Keratinocyte (primary cell): Measurements from ENCODE around the gene POFUT2. TPM values are rescaled to one million over a fixed set of nuclear protein-coding genes. Genes with fewer than 3 reads are reported as not detected.

Source experiments
- DNase-seq: peaks from one replicate; pipeline ENCODE4 v3.0.0-alpha.2; 2011; ENCODE audit warnings: low read depth, missing footprints, low spot score
- FAIRE-seq: peaks from 2 replicates; lab custom pipeline; 2011; peaks lifted over from hg19 to GRCh38; lab: Jason Lieb, UNC
- H2AFZ ChIP-seq: 2 replicates; pipeline ENCODE4 v1.6.0; 2012; ENCODE audit warnings: low read length, control low read depth, inconsistent platforms; ENCODE audit not compliant: control insufficient read depth
- H3K27ac ChIP-seq: 2 replicates; pipeline ENCODE4 v1.5.1; 2011; ENCODE audit warnings: low read length; ENCODE audit not compliant: control insufficient read depth, insufficient read depth
- H3K27me3 ChIP-seq: 3 replicates; pipeline ENCODE4 v1.6.0; 2011; ENCODE audit warnings: low read length; ENCODE audit not compliant: control insufficient read depth, insufficient read depth; ENCODE audit errors: extremely low read depth
- H3K36me3 ChIP-seq, 2 experiments: 2 replicates in 1 of 2; 3 replicates in 1 of 2; pipeline ENCODE4 v1.5.1; 2011; ENCODE audit warnings: low read length in 2 of 2, mild to moderate bottlenecking in 1 of 2; ENCODE audit not compliant: control insufficient read depth in 2 of 2, insufficient read depth in 2 of 2; ENCODE audit errors: extremely low read depth in 1 of 2
- H3K4me1 ChIP-seq: 3 replicates; pipeline ENCODE4 v1.5.1; 2011; ENCODE audit warnings: low read length; ENCODE audit not compliant: control insufficient read depth, insufficient read depth; ENCODE audit errors: extremely low read depth
- H3K4me2 ChIP-seq: 3 replicates; pipeline ENCODE4 v1.6.0; 2011; ENCODE audit warnings: low read depth, low read length; ENCODE audit not compliant: control insufficient read depth, insufficient read depth; ENCODE audit errors: extremely low read depth
- H3K4me3 ChIP-seq, 3 experiments: fragments of 200-600 bp in 1 of 3; sonication (generic) in 1 of 3; 2 replicates in 2 of 3; 3 replicates in 1 of 3; pipeline ENCODE4 v1.5.1; 2011 to 2016; ENCODE audit warnings: low read length in 3 of 3, mild to moderate bottlenecking in 3 of 3, control low read depth in 2 of 3, inconsistent platforms in 1 of 3, low read depth in 1 of 3, mixed read lengths in 1 of 3, mixed run types in 1 of 3, moderate library complexity in 1 of 3; ENCODE audit not compliant: control insufficient read depth in 2 of 3, insufficient read depth in 2 of 3; ENCODE audit errors: extremely low read depth in 1 of 3
- H3K79me2 ChIP-seq: 2 replicates; pipeline ENCODE4 v1.6.0; 2012; ENCODE audit warnings: low read length; ENCODE audit not compliant: control insufficient read depth, insufficient read depth
- H3K9ac ChIP-seq: 3 replicates; pipeline ENCODE4 v1.6.0; 2011; ENCODE audit warnings: low read length; ENCODE audit not compliant: control insufficient read depth, insufficient read depth; ENCODE audit errors: extremely low read depth
- H3K9me1 ChIP-seq: 3 replicates; pipeline ENCODE4 v1.6.0; 2011; ENCODE audit warnings: low read length; ENCODE audit not compliant: control insufficient read depth, insufficient read depth; ENCODE audit errors: extremely low read depth
- H3K9me3 ChIP-seq: 2 replicates; pipeline ENCODE4 v1.5.1; 2012; ENCODE audit warnings: low read depth, low read length; ENCODE audit not compliant: control insufficient read depth
- H4K20me1 ChIP-seq: 3 replicates; pipeline ENCODE4 v1.6.0; 2011; ENCODE audit warnings: low read length; ENCODE audit not compliant: control insufficient read depth, insufficient read depth; ENCODE audit errors: extremely low read depth
- EZH2 ChIP-seq: IDR thresholded peaks from one replicate; pipeline ENCODE4 v1.6.1; 2012; ENCODE audit warnings: inconsistent platforms, mild to moderate bottlenecking, low read length, moderate library complexity
- dilution Hi-C: fragments of 300-500 bp; cut with MboI; formaldehyde crosslinking; loops from one replicate; pipeline ENCODE4 v1.7.0; 2020; ENCODE audit warnings: low sequenced_read_pairs; ENCODE audit not compliant: extremely low pct_ligation_motif_present
- polyA plus RNA-seq, 5 experiments: library from polyadenylated mRNA; depleted of rRNA in 3 of 5; stranded (reverse) in 3 of 5; stranded (forward) in 1 of 5; unstranded in 1 of 5; fragments of >200 nt; gene quantifications; 1 replicate in 1 of 5; 2 replicates in 3 of 5; 3 replicates in 1 of 5; pipeline versions ENCODE4 v1.2.1 to v1.2.3, GENCODE V29; 2011 to 2012; ENCODE audit warnings: missing spikeins in 2 of 5, low read depth in 1 of 5, low replicate concordance in 1 of 5
- TF ChIP-seq, protein P1 (sequence below), 3 experiments: IDR thresholded peaks in 1 of 3; conservative IDR thresholded peaks in 1 of 3; optimal IDR thresholded peaks in 1 of 3; 2 replicates in 2 of 3; 3 replicates in 1 of 3; pipeline versions ENCODE3 to v1.5.1; 2011; ENCODE audit warnings: low read length in 3 of 3, mild to moderate bottlenecking in 3 of 3, moderate library complexity in 2 of 3, control low read depth in 1 of 3, inconsistent platforms in 1 of 3; ENCODE audit not compliant: insufficient read depth in 2 of 3; ENCODE audit errors: extremely low read depth in 1 of 3

The POFUT2 gene
- polyA plus RNA-seq, 1 donor (not counting 4 experiments of a cell fraction or from before 2014, with no cell fraction given): 8.8 TPM

DNA sequence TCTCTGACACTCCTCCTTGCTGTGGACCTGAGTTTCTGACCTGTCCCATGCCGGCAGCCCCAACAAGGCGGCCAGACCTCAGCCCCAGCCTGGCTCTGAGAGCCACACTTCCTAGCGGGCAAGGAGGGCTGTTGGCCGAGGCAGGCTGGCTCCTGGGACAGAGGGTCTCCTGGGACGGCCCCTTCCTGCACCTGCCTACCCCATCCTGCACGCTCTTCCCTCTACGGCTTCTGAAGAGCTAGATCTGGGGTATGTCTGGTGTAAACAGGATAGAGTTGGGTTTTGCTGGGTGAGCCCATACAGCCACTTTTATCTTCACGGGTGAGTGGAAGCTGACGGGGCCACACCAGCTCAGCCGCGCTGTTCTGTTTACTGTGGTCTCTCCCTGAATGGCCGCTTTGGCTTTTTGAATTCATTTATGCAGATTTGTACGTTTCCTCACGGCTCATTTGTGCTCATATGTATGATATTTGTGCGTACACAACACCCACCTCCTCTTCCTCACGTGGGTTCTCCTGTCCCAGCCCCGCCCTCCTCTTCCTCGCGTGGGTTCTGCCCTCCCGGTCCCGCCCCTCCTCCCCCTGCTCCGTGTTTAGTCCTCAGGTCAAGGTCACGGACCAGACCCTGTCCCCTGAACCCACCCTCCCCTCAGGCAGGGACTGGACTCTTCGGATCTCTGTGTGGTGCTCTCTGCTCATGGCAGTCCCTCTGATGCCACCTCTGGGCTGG is 34.7 kb upstream of the POFUT2 start:
- no peaks in the 10 kb centered on the region for H3K4me1 ChIP-seq
- FAIRE-seq (no peak), DNase-seq (no peak)
- no peaks in the 10 kb centered on the region for H3K79me2 ChIP-seq
- dilution Hi-C loops: no loop called here
- no peaks in the 10 kb centered on the region for H3K9me3 ChIP-seq
- no peaks in the 10 kb centered on the region for H3K36me3 ChIP-seq
- no peaks in the 10 kb centered on the region for H3K9me1 ChIP-seq
- H3K9ac ChIP-seq: no peak overlapping the region
- TF ChIP-seq, protein P1, sequence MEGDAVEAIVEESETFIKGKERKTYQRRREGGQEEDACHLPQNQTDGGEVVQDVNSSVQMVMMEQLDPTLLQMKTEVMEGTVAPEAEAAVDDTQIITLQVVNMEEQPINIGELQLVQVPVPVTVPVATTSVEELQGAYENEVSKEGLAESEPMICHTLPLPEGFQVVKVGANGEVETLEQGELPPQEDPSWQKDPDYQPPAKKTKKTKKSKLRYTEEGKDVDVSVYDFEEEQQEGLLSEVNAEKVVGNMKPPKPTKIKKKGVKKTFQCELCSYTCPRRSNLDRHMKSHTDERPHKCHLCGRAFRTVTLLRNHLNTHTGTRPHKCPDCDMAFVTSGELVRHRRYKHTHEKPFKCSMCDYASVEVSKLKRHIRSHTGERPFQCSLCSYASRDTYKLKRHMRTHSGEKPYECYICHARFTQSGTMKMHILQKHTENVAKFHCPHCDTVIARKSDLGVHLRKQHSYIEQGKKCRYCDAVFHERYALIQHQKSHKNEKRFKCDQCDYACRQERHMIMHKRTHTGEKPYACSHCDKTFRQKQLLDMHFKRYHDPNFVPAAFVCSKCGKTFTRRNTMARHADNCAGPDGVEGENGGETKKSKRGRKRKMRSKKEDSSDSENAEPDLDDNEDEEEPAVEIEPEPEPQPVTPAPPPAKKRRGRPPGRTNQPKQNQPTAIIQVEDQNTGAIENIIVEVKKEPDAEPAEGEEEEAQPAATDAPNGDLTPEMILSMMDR (optimal IDR thresholded peaks at IDR 0.05 in 1 of 3, IDR thresholded peaks at IDR 0.05 in 1 of 3, conservative IDR thresholded peaks at IDR 0.05 in 1 of 3; ENCODE audit: extremely low read depth in 1 of 3, insufficient read depth in 2 of 3, low read length in 3 of 3): no peak
- TF ChIP-seq EZH2: no peak
- no peak overlapping the region for H3K4me2 ChIP-seq
- H2AFZ ChIP-seq: no peak overlapping the region
- no peak overlapping the region for H3K27ac ChIP-seq
- H3K27me3 ChIP-seq: peaks cover 30% of the 10 kb centered on the region
- no peak overlapping the region for H3K4me3 ChIP-seq
- no peaks in the 10 kb centered on the region for H4K20me1 ChIP-seq

DNA sequence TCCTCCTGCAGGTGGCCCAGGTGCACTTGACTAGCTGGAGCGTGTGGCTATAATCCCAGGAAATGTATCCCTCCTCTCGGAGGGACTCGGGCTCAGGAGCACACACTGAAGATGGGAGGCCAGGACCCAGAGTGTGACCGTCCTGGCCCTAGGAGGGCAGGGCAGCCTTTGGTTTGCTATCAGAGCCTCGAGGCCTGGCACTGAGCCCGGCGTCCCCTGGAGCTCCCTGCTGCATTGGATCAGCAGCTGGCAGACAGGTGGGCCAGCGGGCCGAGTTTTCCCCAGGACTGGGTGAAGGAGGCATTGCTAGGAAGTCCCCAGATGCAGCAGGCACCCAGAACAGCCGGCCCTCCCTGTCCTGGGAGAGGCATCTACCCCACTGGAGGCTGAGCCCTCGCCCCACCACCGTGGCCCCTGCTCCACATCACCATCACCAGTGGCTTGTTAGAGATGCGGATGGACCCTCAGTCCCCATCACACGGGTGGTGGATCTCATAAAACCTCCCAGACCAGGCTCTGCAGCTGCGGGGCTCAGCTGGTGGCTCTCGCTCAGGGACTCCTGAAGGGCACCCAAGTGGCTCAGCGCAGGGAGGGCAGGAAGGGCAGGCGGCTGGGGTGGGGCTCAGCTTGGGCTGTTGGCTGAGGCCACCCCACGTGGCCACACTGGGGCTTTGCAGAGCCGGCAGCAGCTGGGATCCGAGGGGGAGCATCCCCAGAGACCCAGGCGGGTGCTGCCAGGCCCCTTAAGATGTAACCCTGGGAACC is 32.7 kb upstream of the POFUT2 start:
- no peak overlapping the region for H3K4me3 ChIP-seq
- H3K79me2 ChIP-seq: no peaks in the 10 kb centered on the region
- no peak overlapping the region for H2AFZ ChIP-seq
- H3K27me3 ChIP-seq: peaks cover 30% of the 10 kb centered on the region
- no peaks in the 10 kb centered on the region for H3K9me1 ChIP-seq
- FAIRE-seq: no peak
- no peak for TF ChIP-seq EZH2
- no peaks in the 10 kb centered on the region for H4K20me1 ChIP-seq
- no peaks in the 10 kb centered on the region for H3K4me1 ChIP-seq
- dilution Hi-C loops: no loop called here
- no peak for DNase-seq
- no peak overlapping the region for H3K27ac ChIP-seq
- no peaks in the 10 kb centered on the region for H3K36me3 ChIP-seq
- no peak overlapping the region for H3K4me2 ChIP-seq
- H3K9ac ChIP-seq: no peak overlapping the region
- no peaks in the 10 kb centered on the region for H3K9me3 ChIP-seq
